ENCODE measurements around the gene CRIM1.

- TF ChIP-seq, protein P1, sequence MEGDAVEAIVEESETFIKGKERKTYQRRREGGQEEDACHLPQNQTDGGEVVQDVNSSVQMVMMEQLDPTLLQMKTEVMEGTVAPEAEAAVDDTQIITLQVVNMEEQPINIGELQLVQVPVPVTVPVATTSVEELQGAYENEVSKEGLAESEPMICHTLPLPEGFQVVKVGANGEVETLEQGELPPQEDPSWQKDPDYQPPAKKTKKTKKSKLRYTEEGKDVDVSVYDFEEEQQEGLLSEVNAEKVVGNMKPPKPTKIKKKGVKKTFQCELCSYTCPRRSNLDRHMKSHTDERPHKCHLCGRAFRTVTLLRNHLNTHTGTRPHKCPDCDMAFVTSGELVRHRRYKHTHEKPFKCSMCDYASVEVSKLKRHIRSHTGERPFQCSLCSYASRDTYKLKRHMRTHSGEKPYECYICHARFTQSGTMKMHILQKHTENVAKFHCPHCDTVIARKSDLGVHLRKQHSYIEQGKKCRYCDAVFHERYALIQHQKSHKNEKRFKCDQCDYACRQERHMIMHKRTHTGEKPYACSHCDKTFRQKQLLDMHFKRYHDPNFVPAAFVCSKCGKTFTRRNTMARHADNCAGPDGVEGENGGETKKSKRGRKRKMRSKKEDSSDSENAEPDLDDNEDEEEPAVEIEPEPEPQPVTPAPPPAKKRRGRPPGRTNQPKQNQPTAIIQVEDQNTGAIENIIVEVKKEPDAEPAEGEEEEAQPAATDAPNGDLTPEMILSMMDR (IDR thresholded peaks at IDR 0.05), result no peak
- no peak for TF ChIP-seq POLR2A (IDR thresholded peaks at IDR 0.05)
Observed at GRCh38 chr2:36520431-36520830, 164.9 kb downstream of the CRIM1 start.
